Karpas-422 (cell line): ENCODE data around the gene CNN2. TPM values are rescaled to one million over a fixed set of nuclear protein-coding genes. Genes with fewer than 3 reads are reported as not detected.
A peak's percentile ranks its signal among the peaks of the same experiment; 100 is the strongest.

Source experiments
- DNase-seq: peaks from one replicate; pipeline ENCODE4 v3.0.0-alpha.2; 2015
- H2AFZ ChIP-seq: fragments of 200-600 bp; sonication (generic); 2 replicates; pipeline ENCODE4 v1.6.1; 2014; ENCODE audit warnings: antibody characterized with exemption, low read length, mixed read lengths
- H3K27ac ChIP-seq: fragments of 200-600 bp; sonication (generic); 2 replicates; pipeline ENCODE4 v1.5.1; 2014; ENCODE audit warnings: mild to moderate bottlenecking, low read length, moderate library complexity
- H3K27me3 ChIP-seq: fragments of 200-600 bp; sonication (generic); 2 replicates; pipeline ENCODE4 v1.6.1; 2014; ENCODE audit warnings: low read length, mixed read lengths
- H3K36me3 ChIP-seq: fragments of 200-600 bp; sonication (generic); 2 replicates; pipeline ENCODE4 v1.6.1; 2014; ENCODE audit warnings: low read length, mixed read lengths; ENCODE audit not compliant: insufficient read depth
- H3K4me1 ChIP-seq: fragments of 200-600 bp; sonication (generic); 2 replicates; pipeline ENCODE4 v1.6.1; 2014; ENCODE audit warnings: mild to moderate bottlenecking, low read length, mixed read lengths
- H3K4me2 ChIP-seq: fragments of 200-600 bp; sonication (generic); 2 replicates; pipeline ENCODE4 v1.6.1; 2014; ENCODE audit warnings: low read length, low read depth, mild to moderate bottlenecking; ENCODE audit not compliant: poor library complexity, severe bottlenecking
- H3K4me3 ChIP-seq: fragments of 200-600 bp; sonication (generic); 2 replicates; pipeline ENCODE4 v1.5.1; 2014; ENCODE audit warnings: mild to moderate bottlenecking, antibody characterized with exemption, low read length, mixed read lengths
- H3K79me2 ChIP-seq: fragments of 200-600 bp; sonication (generic); 2 replicates; pipeline ENCODE4 v1.6.1; 2014; ENCODE audit warnings: mild to moderate bottlenecking, low read length, mixed read lengths
- H3K9ac ChIP-seq: fragments of 200-600 bp; sonication (generic); 2 replicates; pipeline ENCODE4 v1.6.0; 2014; ENCODE audit warnings: low read length
- H3K9me2 ChIP-seq: fragments of 200-600 bp; sonication (generic), shearing (Covaris generic); replicated peaks from 2 replicates; pipeline ENCODE4 v1.6.0; 2014; ENCODE audit warnings: mild to moderate bottlenecking, low read length, moderate library complexity; ENCODE audit not compliant: insufficient read depth
- H3K9me3 ChIP-seq: fragments of 300-700, 200-600 bp; sonication (generic); 2 replicates; pipeline ENCODE4 v1.6.1; 2014; ENCODE audit warnings: low read length, mixed read lengths
- H4K20me1 ChIP-seq: fragments of 200-600 bp; sonication (generic); 2 replicates; pipeline ENCODE4 v1.6.1; 2014; ENCODE audit warnings: mild to moderate bottlenecking, antibody characterized with exemption, low read length, low read depth; ENCODE audit not compliant: insufficient read depth
- small RNA-seq: library from RNA; depleted of rRNA; stranded (forward); fragments of <200 nt; gene quantifications from one replicate; pipeline ENCODE3, GENCODE V24; 2014
- total RNA-seq: library from RNA; depleted of rRNA; stranded (reverse); fragments of >200 nt; shearing (Covaris generic); gene quantifications from 2 replicates; pipeline ENCODE4 v1.2.3, GENCODE V29; 2014; ENCODE audit warnings: low replicate concordance; rRNA removed

Gene CNN2
- total RNA-seq, 1 experiment from 2014 or later = 88.6 TPM

DNA sequence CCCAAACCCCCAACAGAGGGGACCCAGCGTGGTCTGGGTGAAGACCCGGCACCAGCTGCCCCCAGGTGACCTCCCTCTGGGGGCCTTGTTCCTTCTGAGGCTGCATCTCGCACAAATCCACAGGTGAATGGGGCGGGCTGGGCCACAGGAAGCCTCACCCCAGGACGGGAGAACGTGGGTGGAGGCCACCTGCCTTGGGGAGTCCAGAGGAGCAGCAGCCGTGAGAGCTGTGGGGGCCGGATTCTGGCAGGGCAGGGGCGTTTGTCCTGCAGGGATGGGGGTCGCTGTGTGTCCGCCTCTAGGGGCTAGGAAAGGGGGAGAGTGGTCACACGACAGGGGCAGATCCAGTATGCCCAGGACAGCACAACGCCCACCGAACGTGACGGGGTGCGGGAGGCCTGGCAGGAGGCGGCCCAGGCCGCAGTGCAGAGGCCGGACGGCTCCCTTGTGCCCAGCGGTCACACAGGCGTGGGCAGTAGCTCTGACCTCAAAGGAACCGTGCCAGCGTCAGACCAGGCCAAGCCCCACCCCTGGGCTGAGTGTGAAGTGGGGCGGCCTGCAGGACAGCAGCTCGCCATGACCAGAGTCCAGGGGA, 62.1 kb downstream of the CNN2 start:
- H3K9me3 ChIP-seq = no peaks in the 10 kb centered on the region
- no peaks in the 10 kb centered on the region for H3K27me3 ChIP-seq
- peak overlapping the region; percentile 30 for H3K9ac ChIP-seq
- H2AFZ ChIP-seq = no peak overlapping the region
- H3K79me2 ChIP-seq = peaks cover 7% of the 10 kb centered on the region
- H3K4me3 ChIP-seq = no peak overlapping the region
- H3K27ac ChIP-seq = peak overlapping the region; percentile 84
- peaks cover 19% of the 10 kb centered on the region; the same call in 1 of the 2 replicates for H3K36me3 ChIP-seq
- DNase-seq = no peak
- H3K4me2 ChIP-seq = peak overlapping the region; percentile 24
- H3K9me2 ChIP-seq = no peaks in the 10 kb centered on the region
- peaks cover 29% of the 10 kb centered on the region for H3K4me1 ChIP-seq
- peaks cover 10% of the 10 kb centered on the region; the same call in 1 of the 2 replicates for H4K20me1 ChIP-seq

Small RNAs within 50 kb of the gene (small RNA-seq; reads per million reads assigned to genes)
- 0.91 reads per million, percentile 27 among the genes with 10 or more reads in this experiment for gene RNU6-2

Other genes with a start within 250 kb of the CNN2 start
- 170 and 172 TPM in 2 replicates for gene PTBP1, start 229.2 kb upstream of the CNN2 start, total RNA-seq
- gene PLPPR3, start 204.7 kb upstream of the CNN2 start, total RNA-seq = not detected in 2 replicates
- not detected in 2 replicates for gene AZU1, start 198.8 kb upstream of the CNN2 start, total RNA-seq
- not detected in 2 replicates for gene PRTN3, start 185.6 kb upstream of the CNN2 start, total RNA-seq
- gene ELANE, start 174.3 kb upstream of the CNN2 start, total RNA-seq = not detected in 2 replicates
- gene CFD, start 166.9 kb upstream of the CNN2 start, total RNA-seq = 1.5 and 6.9 TPM in 2 replicates
- 10.8 and 14.1 TPM in 2 replicates for gene MED16, start 133.4 kb upstream of the CNN2 start, total RNA-seq
- gene RNU6-9, start 133.1 kb upstream of the CNN2 start, total RNA-seq = not detected in 2 replicates
- 41.9 and 43.8 TPM in 2 replicates for gene R3HDM4, start 113.4 kb upstream of the CNN2 start, total RNA-seq
- gene KISS1R, start 109.3 kb upstream of the CNN2 start, total RNA-seq = not detected in 2 replicates
- gene ARID3A, start 100.6 kb upstream of the CNN2 start, total RNA-seq = 2.0 and 4.6 TPM in 2 replicates
- gene WDR18, start 42.3 kb upstream of the CNN2 start, total RNA-seq = 41.1 and 87.2 TPM in 2 replicates
- gene GRIN3B, start 26.2 kb upstream of the CNN2 start, total RNA-seq = 1.4 TPM in 1 of 2 replicates, not detected in the other
- 133 and 167 TPM in 2 replicates for gene TMEM259, start 5.5 kb upstream of the CNN2 start, total RNA-seq
- gene RNU6-2, start 5.1 kb upstream of the CNN2 start, total RNA-seq = not detected in 2 replicates
- gene ABCA7, start 13.5 kb downstream of the CNN2 start, total RNA-seq = 23.8 and 31.7 TPM in 2 replicates
- gene ARHGAP45, start 40.6 kb downstream of the CNN2 start, total RNA-seq = 31.5 and 114 TPM in 2 replicates
- gene POLR2E, start 68.8 kb downstream of the CNN2 start, total RNA-seq = 117 and 222 TPM in 2 replicates
- 286 and 423 TPM in 2 replicates for gene GPX4, start 77.4 kb downstream of the CNN2 start, total RNA-seq
- 7.9 and 17.1 TPM in 2 replicates for gene SBNO2, start 147.7 kb downstream of the CNN2 start, total RNA-seq
- 40.3 and 102 TPM in 2 replicates for gene STK11, start 179.2 kb downstream of the CNN2 start, total RNA-seq
- gene CBARP, start 211.4 kb downstream of the CNN2 start, total RNA-seq = 1.6 and 4.1 TPM in 2 replicates
- gene ATP5F1D, start 215.1 kb downstream of the CNN2 start, total RNA-seq = 64.3 and 110 TPM in 2 replicates
- 21.4 and 40.5 TPM in 2 replicates for gene MIDN, start 222.0 kb downstream of the CNN2 start, total RNA-seq
- gene CIRBP, start 242.7 kb downstream of the CNN2 start, total RNA-seq = 141 and 291 TPM in 2 replicates
- 32.7 and 68.1 TPM in 2 replicates for gene FAM174C, start 248.9 kb downstream of the CNN2 start, total RNA-seq